ENCODE measurements around the gene ANTKMT.

Gene ANTKMT, protein sequence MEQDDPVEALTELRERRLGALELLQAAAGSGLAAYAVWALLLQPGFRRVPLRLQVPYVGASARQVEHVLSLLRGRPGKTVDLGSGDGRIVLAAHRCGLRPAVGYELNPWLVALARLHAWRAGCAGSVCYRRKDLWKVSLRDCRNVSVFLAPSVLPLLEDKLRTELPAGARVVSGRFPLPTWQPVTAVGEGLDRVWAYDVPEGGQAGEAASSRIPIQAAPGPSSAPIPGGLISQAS

DNA sequence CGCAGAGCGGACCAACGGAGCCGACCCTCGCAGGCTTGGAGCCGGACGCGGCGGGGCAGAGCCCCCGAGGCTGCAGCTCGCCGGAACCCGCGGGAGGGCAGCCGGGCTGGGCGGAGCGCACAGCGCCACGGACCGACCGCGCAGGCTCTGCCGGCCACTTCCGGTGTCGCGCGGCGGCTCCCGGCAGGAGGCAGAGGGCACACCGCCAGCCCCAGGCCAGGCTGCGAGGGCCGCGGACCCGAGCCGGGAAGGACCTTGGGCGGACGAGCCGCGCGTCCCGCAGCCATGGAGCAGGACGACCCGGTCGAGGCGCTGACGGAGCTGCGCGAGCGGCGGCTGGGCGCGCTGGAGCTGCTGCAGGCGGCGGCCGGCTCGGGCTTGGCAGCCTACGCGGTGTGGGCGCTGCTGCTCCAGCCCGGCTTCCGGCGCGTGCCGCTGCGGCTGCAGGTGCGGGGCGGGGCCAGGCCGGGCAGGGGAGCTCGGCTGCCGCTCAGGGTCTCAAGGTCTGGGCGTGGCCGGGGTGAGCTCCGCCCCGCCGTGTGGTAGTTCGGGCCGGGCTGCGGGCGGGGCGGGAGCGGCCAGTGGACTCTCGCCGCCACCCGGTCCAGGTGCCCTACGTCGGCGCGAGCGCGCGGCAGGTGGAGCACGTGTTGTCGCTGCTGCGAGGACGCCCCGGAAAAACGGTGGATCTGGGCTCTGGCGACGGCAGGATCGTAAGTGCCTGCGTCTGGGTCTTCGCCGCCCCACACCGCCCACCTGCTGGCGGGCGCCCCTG, at the start of gene ANTKMT:
Gene ANTKMT (plus strand): TSS at position 157 of the 775 bp plus-strand sequence. CDS start 129 bp downstream, at position 286.
- no peak for FAIRE-seq
- DNase-seq (ENCODE audit: insufficient read length, low spot score): peak; percentile 92
- TF ChIP-seq POLR2A (IDR thresholded peaks at IDR 0.05; ENCODE audit: low read depth, low read length): peak; percentile 83

DNA sequence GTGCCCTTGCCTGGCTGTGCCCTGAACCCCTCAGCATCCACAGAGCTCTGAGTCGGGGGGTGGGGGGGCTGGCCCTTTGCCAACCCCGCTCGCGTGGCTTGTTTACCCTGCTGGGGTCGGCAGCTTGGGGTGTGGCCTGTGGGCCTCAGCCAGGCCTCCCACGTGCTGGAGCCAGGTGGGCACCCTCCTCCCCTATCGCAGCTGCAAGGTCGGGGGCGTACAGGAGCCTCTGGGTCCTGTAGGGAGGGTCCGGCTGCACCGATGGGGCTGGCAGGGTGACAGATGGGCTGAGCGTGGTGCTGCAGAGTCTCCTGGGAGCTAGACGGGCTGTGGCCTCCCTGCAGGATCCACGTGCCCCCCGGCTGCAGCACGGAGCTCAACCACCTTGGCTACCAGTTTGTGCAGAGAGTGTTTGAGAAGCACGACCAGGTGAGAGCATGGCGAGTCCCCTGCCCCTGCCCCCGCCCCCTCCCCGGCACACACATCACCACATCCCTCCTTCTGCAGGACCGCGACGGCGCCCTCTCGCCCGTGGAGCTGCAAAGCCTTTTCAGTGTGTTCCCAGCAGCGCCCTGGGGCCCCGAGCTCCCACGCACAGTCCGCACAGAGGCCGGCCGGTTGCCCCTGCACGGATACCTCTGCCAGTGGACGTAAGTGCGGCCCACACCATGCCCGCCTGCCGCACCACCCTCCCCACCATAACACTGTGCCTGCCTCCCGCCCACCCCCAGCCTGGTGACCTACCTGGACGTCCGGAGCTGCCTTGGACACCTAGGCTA, 49.4 kb upstream of the ANTKMT start:
- FAIRE-seq (no peak), DNase-seq (ENCODE audit: insufficient read length, low spot score) (no peak)
- TF ChIP-seq POLR2A (IDR thresholded peaks at IDR 0.05; ENCODE audit: low read depth, low read length): no peak

DNA sequence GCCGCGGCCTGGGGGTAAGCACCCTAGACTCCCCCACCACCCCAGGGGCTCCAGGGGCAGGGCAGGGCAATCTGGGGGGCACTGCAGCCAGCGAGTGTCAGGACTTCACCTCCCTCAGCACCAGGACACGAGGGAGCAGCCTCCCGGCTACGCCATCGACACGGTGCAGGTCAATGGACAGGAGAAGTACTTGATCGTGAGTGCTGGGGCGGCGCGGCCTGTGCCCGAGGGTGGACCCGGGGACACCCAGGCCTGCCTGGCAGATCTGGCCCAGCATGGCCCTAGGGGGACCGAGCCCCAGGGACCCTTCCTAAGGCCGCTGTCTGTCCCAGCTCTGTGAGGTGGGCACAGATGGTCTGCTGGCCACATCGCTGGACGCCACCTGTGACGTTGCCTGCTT, 48.6 kb upstream of the ANTKMT start:
- FAIRE-seq (no peak), DNase-seq (ENCODE audit: insufficient read length, low spot score) (no peak)
- no peak for TF ChIP-seq POLR2A (IDR thresholded peaks at IDR 0.05; ENCODE audit: low read depth, low read length)

DNA sequence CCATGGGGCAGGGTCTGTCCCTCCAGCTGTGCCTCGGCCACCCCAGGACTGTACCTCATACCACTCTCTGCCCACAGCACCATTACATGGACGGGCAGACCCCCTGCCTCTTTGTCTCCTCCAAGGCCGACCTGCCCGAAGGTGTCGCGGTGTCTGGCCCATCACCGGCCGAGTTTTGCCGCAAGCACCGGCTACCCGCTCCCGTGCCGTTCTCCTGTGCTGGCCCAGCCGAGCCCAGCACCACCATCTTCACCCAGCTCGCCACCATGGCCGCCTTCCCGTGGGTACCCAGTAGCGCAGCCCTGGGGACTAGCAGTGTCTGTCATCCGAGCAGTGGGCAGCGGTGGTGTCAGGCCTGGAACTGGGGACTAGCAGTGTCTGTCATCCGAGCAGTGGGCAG, 48.1 kb upstream of the ANTKMT start:
- TF ChIP-seq POLR2A (IDR thresholded peaks at IDR 0.05; ENCODE audit: low read depth, low read length): no peak
- FAIRE-seq (no peak), DNase-seq (ENCODE audit: insufficient read length, low spot score) (no peak)

DNA sequence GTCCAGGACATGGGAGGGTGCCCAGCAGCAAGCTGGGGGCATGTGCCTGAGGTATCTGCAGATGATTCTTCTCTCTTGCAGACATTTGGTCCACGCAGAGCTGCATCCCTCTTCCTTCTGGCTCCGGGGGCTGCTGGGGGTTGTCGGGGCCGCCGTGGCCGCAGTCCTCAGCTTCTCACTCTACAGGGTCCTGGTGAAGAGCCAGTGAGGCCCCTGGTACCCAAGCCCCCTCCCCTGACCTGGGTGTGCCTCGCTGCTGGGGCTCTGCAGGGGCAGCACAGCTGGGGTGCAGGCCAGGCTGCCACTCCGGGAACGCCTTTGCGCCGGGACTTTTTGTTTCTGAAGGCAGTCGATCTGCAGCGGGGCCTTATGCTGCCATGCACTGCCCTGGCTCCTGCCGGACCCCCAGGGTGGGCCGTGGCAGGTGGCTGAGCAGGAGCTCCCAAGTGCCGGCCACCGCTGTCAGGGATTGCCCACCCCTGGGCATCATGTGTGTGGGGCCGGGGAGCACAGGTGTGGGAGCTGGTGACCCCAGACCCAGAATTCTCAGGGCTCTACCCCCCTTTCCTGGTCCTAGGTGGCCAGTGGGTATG, 47.5 kb upstream of the ANTKMT start:
- no peak for FAIRE-seq
- no peak for DNase-seq (ENCODE audit: insufficient read length, low spot score)
- no peak for TF ChIP-seq POLR2A (IDR thresholded peaks at IDR 0.05; ENCODE audit: low read depth, low read length)

DNA sequence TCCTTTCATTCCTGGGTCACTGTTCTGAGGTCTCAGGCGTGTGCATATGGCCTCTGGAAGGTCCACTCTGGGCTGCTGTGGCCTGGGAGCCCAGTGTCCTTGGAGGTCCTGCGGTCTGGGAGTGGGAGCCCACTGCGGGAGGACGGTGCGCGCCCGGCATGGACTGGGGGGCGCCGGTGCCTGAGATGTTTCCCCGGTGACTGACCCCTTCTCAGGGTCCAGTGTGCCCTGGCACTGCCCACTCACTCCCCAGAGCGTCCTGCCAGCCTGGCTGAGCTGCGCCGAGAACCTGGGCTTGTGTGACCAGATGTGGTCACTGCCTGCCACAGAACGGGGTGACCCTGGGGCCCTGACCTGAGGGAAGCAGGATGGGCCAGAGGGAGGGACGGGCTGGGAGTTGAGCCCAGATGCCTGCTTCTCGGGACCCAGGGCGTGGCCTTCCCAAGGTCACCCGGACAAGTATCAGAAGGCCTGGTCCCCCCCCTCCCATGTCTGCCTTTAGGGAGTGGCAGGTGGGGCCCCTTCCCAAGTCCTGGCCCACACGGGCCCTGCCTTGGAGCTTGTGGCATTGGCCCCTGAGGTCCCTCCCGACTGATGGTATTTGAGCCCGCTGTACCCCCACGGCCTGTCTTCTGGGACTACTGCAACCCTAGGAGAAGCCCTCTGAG, 46.6 kb upstream of the ANTKMT start:
- DNase-seq (ENCODE audit: insufficient read length, low spot score): no peak
- FAIRE-seq: no peak
- TF ChIP-seq POLR2A (IDR thresholded peaks at IDR 0.05; ENCODE audit: low read depth, low read length): no peak

GRCh38 chr16:674968-675883, 45.7 kb upstream of the ANTKMT start, which contains the start of gene RHBDL1:
TSS of gene RHBDL1 (plus strand) at chr16:675671. CDS start at chr16:675791, 120 bp downstream.
- DNase-seq (ENCODE audit: insufficient read length, low spot score): no peak
- TF ChIP-seq POLR2A (IDR thresholded peaks at IDR 0.05; ENCODE audit: low read depth, low read length): no peak
- FAIRE-seq: no peak

- DNase-seq (ENCODE audit: insufficient read length, low spot score) (no peak), FAIRE-seq (no peak)
- TF ChIP-seq POLR2A (IDR thresholded peaks at IDR 0.05; ENCODE audit: low read depth, low read length): no peak
Measured at GRCh38 chr16:675884-676564, 44.9 kb upstream of the ANTKMT start.

GRCh38 chr16:676565-676902, 44.4 kb upstream of the ANTKMT start:
- TF ChIP-seq POLR2A (IDR thresholded peaks at IDR 0.05; ENCODE audit: low read depth, low read length): no peak
- FAIRE-seq: no peak
- no peak for DNase-seq (ENCODE audit: insufficient read length, low spot score)

DNA sequence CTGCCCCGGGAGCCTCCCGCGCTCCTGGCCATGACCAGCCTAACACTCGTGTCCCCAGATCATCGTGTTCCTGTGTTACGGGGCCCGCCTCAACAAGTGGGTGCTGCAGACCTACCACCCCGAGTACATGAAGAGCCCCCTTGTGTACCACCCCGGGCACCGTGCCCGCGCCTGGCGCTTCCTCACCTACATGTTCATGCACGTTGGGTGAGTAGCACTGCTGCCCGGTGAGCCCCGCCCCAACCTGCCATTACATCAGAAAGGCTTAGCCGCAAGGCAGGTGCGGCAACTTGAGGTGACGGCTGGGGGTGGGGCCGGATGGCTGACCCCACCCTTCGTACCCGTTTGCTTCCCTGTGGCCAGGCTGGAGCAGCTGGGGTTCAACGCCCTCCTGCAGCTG, 44.0 kb upstream of the ANTKMT start:
- DNase-seq (ENCODE audit: insufficient read length, low spot score) (no peak), FAIRE-seq (no peak)
- no peak for TF ChIP-seq POLR2A (IDR thresholded peaks at IDR 0.05; ENCODE audit: low read depth, low read length)

- DNase-seq (ENCODE audit: insufficient read length, low spot score) (no peak), FAIRE-seq (no peak)
- TF ChIP-seq POLR2A (IDR thresholded peaks at IDR 0.05; ENCODE audit: low read depth, low read length): no peak
Measured at GRCh38 chr16:677316-678190, 43.4 kb upstream of the ANTKMT start.
